ENCODE measurements around the gene HOXC6.

Gene HOXC6

GRCh38 chr12:53990311-53991076 is 37.7 kb upstream of the HOXC6 start:
- Histone ChIP-seq H3F3A (ENCODE audit: low read depth) (no peaks in the 10 kb centered on the region), H2AFZ (ENCODE audit: low read length) (no peak overlapping the region), H3K79me2 (ENCODE audit: insufficient read depth, low read length) (peaks cover 36% of the 10 kb centered on the region), H3K36me3 (ENCODE audit: insufficient read depth, low read length) (no peaks in the 10 kb centered on the region), H3K4me1 (ENCODE audit: insufficient read depth, low read length, poor library complexity, severe bottlenecking) (peaks cover 58% of the 10 kb centered on the region), H3K9me3 (ENCODE audit: insufficient read depth, low read depth, low read length) (no peaks in the 10 kb centered on the region), H4K20me1 (ENCODE audit: insufficient read depth, low read length, poor library complexity, severe bottlenecking) (no peaks in the 10 kb centered on the region), H3K9me2 (replicated peaks; ENCODE audit: low read depth, low read length) (no peaks in the 10 kb centered on the region), H3K27me3 (ENCODE audit: insufficient read depth, low read length, poor library complexity, severe bottlenecking) (no peaks in the 10 kb centered on the region), H3K9ac (ENCODE audit: low read depth, low read length, poor library complexity, severe bottlenecking) (peak overlapping the region; percentile 74), H3K4me3 (ENCODE audit: low read length, poor library complexity, severe bottlenecking) (peak overlapping the region; percentile 84), H3K4me2 (ENCODE audit: low read depth, low read length, poor library complexity, severe bottlenecking) (peak overlapping the region; percentile 98)
- no peak for TF ChIP-seq EZH2phosphoT487 (IDR thresholded peaks at IDR 0.05; ENCODE audit: borderline replicate concordance)
- TF ChIP-seq CTCF (conservative IDR thresholded peaks at IDR 0.05; ENCODE audit: low read length) = no peak

- peaks cover 37% of the 10 kb centered on the region for H3K79me2 ChIP-seq (ENCODE audit: insufficient read depth, low read length)
- no peaks in the 10 kb centered on the region for H3K9me3 ChIP-seq (ENCODE audit: insufficient read depth, low read depth, low read length)
- no peak overlapping the region for H2AFZ ChIP-seq (ENCODE audit: low read length)
- no peak overlapping the region for H3K4me3 ChIP-seq (ENCODE audit: low read length, poor library complexity, severe bottlenecking)
- H3K9me2 ChIP-seq (replicated peaks; ENCODE audit: low read depth, low read length) = no peaks in the 10 kb centered on the region
- H3K27me3 ChIP-seq (ENCODE audit: insufficient read depth, low read length, poor library complexity, severe bottlenecking) = no peaks in the 10 kb centered on the region
- peaks cover 59% of the 10 kb centered on the region for H3K4me1 ChIP-seq (ENCODE audit: insufficient read depth, low read length, poor library complexity, severe bottlenecking)
- peak overlapping the region; percentile 13 for H3K9ac ChIP-seq (ENCODE audit: low read depth, low read length, poor library complexity, severe bottlenecking)
- no peaks in the 10 kb centered on the region for H4K20me1 ChIP-seq (ENCODE audit: insufficient read depth, low read length, poor library complexity, severe bottlenecking)
- TF ChIP-seq EZH2phosphoT487 (IDR thresholded peaks at IDR 0.05; ENCODE audit: borderline replicate concordance) (no peak), CTCF (conservative IDR thresholded peaks at IDR 0.05; ENCODE audit: low read length) (no peak)
- H3K36me3 ChIP-seq (ENCODE audit: insufficient read depth, low read length) = no peaks in the 10 kb centered on the region
- peak overlapping the region; percentile 98 for H3K4me2 ChIP-seq (ENCODE audit: low read depth, low read length, poor library complexity, severe bottlenecking)
- no peaks in the 10 kb centered on the region for H3F3A ChIP-seq (ENCODE audit: low read depth)
Measured at GRCh38 chr12:53991077-53991460, 37.2 kb upstream of the HOXC6 start.

GRCh38 chr12:53992377-53992889 is 35.8 kb upstream of the HOXC6 start:
- Histone ChIP-seq H2AFZ (ENCODE audit: low read length) (no peak overlapping the region), H3K27me3 (ENCODE audit: insufficient read depth, low read length, poor library complexity, severe bottlenecking) (no peaks in the 10 kb centered on the region), H3K9ac (ENCODE audit: low read depth, low read length, poor library complexity, severe bottlenecking) (no peak overlapping the region), H3K4me1 (ENCODE audit: insufficient read depth, low read length, poor library complexity, severe bottlenecking) (peaks cover 65% of the 10 kb centered on the region), H3K4me3 (ENCODE audit: low read length, poor library complexity, severe bottlenecking) (no peak overlapping the region), H3K79me2 (ENCODE audit: insufficient read depth, low read length) (peaks cover 43% of the 10 kb centered on the region), H4K20me1 (ENCODE audit: insufficient read depth, low read length, poor library complexity, severe bottlenecking) (no peaks in the 10 kb centered on the region), H3K9me2 (replicated peaks; ENCODE audit: low read depth, low read length) (no peaks in the 10 kb centered on the region), H3K4me2 (ENCODE audit: low read depth, low read length, poor library complexity, severe bottlenecking) (no peak overlapping the region), H3K36me3 (ENCODE audit: insufficient read depth, low read length) (no peaks in the 10 kb centered on the region), H3K9me3 (ENCODE audit: insufficient read depth, low read depth, low read length) (no peaks in the 10 kb centered on the region), H3F3A (ENCODE audit: low read depth) (no peaks in the 10 kb centered on the region)
- TF ChIP-seq CTCF (conservative IDR thresholded peaks at IDR 0.05; ENCODE audit: low read length) (no peak), EZH2phosphoT487 (IDR thresholded peaks at IDR 0.05; ENCODE audit: borderline replicate concordance) (no peak)

Data from Loucy (cell line).